ENCODE data around the gene VOPP1.

VOPP1 gene

GRCh38 chr7:55423891-55424290, 148.4 kb downstream of the VOPP1 start:
- TF ChIP-seq, protein P1, sequence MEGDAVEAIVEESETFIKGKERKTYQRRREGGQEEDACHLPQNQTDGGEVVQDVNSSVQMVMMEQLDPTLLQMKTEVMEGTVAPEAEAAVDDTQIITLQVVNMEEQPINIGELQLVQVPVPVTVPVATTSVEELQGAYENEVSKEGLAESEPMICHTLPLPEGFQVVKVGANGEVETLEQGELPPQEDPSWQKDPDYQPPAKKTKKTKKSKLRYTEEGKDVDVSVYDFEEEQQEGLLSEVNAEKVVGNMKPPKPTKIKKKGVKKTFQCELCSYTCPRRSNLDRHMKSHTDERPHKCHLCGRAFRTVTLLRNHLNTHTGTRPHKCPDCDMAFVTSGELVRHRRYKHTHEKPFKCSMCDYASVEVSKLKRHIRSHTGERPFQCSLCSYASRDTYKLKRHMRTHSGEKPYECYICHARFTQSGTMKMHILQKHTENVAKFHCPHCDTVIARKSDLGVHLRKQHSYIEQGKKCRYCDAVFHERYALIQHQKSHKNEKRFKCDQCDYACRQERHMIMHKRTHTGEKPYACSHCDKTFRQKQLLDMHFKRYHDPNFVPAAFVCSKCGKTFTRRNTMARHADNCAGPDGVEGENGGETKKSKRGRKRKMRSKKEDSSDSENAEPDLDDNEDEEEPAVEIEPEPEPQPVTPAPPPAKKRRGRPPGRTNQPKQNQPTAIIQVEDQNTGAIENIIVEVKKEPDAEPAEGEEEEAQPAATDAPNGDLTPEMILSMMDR (IDR thresholded peaks at IDR 0.05; ENCODE audit: insufficient read depth, low read depth, low read length, missing control alignments): no peak
- no peak overlapping the region for H3K4me3 ChIP-seq (ENCODE audit: low read depth, low read length)
- DNase-seq (ENCODE audit: low read depth): no peak

DNA sequence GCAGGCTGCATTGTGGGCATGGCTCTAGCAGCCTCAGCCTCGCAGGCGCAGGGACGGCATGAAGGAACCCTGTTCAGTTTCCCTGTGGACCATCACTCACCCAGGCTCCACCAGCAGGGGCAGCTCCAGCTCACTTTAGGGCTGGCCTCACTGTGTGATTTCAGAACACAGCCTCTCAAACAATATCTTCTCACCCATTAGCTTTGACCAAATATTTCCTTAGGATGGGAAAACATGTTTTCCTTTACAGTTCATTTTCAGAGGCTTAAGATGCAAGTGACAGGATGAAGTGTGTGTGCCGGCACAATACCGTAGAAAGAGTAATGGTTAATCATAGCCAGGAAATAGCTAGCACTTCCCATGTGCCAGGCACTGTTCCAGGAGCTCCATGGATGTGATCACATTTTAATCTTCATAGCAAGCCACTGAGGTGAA, 149.0 kb downstream of the VOPP1 start:
- H3K4me3 ChIP-seq (ENCODE audit: low read depth, low read length): no peak overlapping the region
- DNase-seq (ENCODE audit: low read depth): no peak
- TF ChIP-seq, protein P1 (IDR thresholded peaks at IDR 0.05; ENCODE audit: insufficient read depth, low read depth, low read length, missing control alignments): no peak
